Smooth muscle cell (in vitro differentiated cells): ENCODE measurements around the gene TUBA1A. TPM values are rescaled to one million over a fixed set of nuclear protein-coding genes. Genes with fewer than 3 reads are reported as not detected.
"Not testable (repeated sequence)": the region's sequence is repeated elsewhere in the genome, so short reads cannot be mapped to it uniquely, and the experiment has no call there.

Source experiments
- DNase-seq: peaks from one replicate; lab custom pipeline; 2025; ENCODE audit not compliant: unreplicated experiment; lab: John Stamatoyannopoulos, UW
- H2AFZ ChIP-seq: fragments of 200-600 bp; sonication (generic); 2 replicates; pipeline ENCODE4 v1.6.0; 2016; ENCODE audit warnings: antibody characterized with exemption, low read depth, mild to moderate bottlenecking
- H3F3A ChIP-seq: fragments of 200-600 bp; sonication (generic); 2 replicates; pipeline ENCODE4 v1.6.0; 2017; ENCODE audit warnings: antibody characterized with exemption, low read depth
- H3K27ac ChIP-seq: fragments of 200-600 bp; sonication (generic); 2 replicates; pipeline ENCODE4 v1.5.1; 2016; ENCODE audit warnings: low read depth, mild to moderate bottlenecking
- H3K27me3 ChIP-seq: fragments of 200-600 bp; sonication (generic); 2 replicates; pipeline ENCODE4 v1.6.1; 2016; ENCODE audit warnings: low read depth, mild to moderate bottlenecking
- H3K36me3 ChIP-seq: fragments of 200-600 bp; sonication (generic); 2 replicates; pipeline ENCODE4 v1.5.1; 2016; ENCODE audit warnings: low read depth
- H3K4me1 ChIP-seq: fragments of 200-600 bp; sonication (generic); 2 replicates; pipeline ENCODE4 v1.5.1; 2016; ENCODE audit warnings: low read depth
- H3K4me2 ChIP-seq: fragments of 200-600 bp; sonication (generic); 2 replicates; pipeline ENCODE4 v1.6.0; 2016; ENCODE audit warnings: mild to moderate bottlenecking
- H3K4me3 ChIP-seq: fragments of 200-600 bp; sonication (generic); 2 replicates; pipeline ENCODE4 v1.5.1; 2016; ENCODE audit warnings: mild to moderate bottlenecking
- H3K79me2 ChIP-seq: fragments of 200-600 bp; sonication (generic); 2 replicates; pipeline ENCODE4 v1.6.0; 2016; ENCODE audit warnings: low read depth, mild to moderate bottlenecking
- H3K9ac ChIP-seq: fragments of 200-600 bp; sonication (generic); 2 replicates; pipeline ENCODE4 v1.6.0; 2016; ENCODE audit warnings: low read depth
- H3K9me3 ChIP-seq: fragments of 200-600 bp; sonication (generic); replicated peaks from 2 replicates; pipeline ENCODE4 v1.5.1; 2016; ENCODE audit warnings: low read depth
- H4K20me1 ChIP-seq: fragments of 200-600 bp; sonication (generic); 2 replicates; pipeline ENCODE4 v1.6.0; 2016; ENCODE audit warnings: low read depth
- WGBS: methylation state at CpG from one replicate; pipeline ENCODE4 v1.1.7; 2016; ENCODE audit warnings: low lambda C conversion rate; 5-methylcytosine and 5-hydroxymethylcytosine counted together
- polyA plus RNA-seq: library from polyadenylated mRNA; unstranded; fragments of >200 nt; fragmentation: Nextera tagmentation; extraction: Ambion mirVana; gene quantifications from 2 replicates; pipeline ENCODE4 v1.2.1, GENCODE V29; 2016
- small RNA-seq: library from RNA; depleted of rRNA; stranded (forward); fragments of <200 nt; gene quantifications from one replicate; pipeline ENCODE3, GENCODE V24; 2014
- total RNA-seq: library from RNA; depleted of rRNA; stranded (reverse); fragments of >200 nt; gene quantifications from 2 replicates; pipeline ENCODE4 v1.2.3, GENCODE V29; 2014
- TF ChIP-seq, protein P1 (sequence below): fragments of 200-600 bp; sonication (generic); IDR thresholded peaks from 2 replicates; pipeline ENCODE4 v1.5.1; 2017; ENCODE audit warnings: borderline replicate concordance, mild to moderate bottlenecking, antibody characterized with exemption; ENCODE audit not compliant: insufficient read depth, poor library complexity, severe bottlenecking

The TUBA1A gene
- total and polyA plus RNA-seq, 2 experiments from 2014 or later, result 1,161 to 1,375 TPM

DNA sequence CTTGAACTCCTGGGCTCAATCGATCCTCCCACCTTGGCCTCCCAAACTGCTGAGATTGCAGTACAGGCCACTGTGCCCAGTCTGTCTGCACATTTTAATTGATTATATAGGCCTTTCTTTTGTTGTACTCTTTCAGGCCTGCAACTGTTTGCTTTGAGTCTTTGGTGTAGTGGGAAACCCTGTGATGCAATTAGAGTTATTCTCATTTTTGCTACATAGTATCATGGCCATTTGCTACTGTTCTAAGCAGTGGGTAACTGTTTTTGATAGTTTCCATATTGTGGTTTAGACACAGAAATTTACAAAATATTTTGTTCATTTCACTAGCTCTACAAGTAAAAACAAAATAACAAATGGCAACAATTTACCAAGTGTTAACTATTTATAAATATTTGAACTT is 51.4 kb downstream of the TUBA1A start:
- WGBS, result 96% methylated on average over 1 of the region's 1 CpG

DNA sequence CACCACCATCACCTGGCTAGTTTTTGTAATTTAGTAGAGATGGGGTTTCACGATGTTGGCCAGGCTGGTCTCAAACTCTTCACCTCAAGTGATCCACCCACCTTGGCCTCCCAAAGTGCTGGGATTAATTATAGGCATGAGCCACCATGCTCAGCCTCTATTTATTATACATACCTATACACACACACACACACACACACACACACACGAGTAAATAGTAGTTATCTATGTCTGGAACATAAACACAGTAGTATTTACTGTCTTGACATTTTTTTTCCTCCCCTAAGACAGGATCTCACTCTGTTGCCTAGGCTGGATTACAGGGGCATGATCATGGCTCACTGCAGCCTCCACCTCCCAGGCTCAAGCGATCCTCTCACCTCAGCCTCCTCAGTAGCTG is 51.9 kb downstream of the TUBA1A start:
- DNase-seq, H3K4me2 ChIP-seq: not testable (repeated sequence)

More for the DNA sequence above, 51.4 kb downstream of the TUBA1A start:
- no peak overlapping the region for H3K4me3 ChIP-seq
- H3K9ac ChIP-seq, result no peak overlapping the region
- no peaks in the 10 kb centered on the region for H3K27me3 ChIP-seq
- H2AFZ ChIP-seq, result no peak overlapping the region
- no peaks in the 10 kb centered on the region for H3F3A ChIP-seq
- no peak overlapping the region for H3K27ac ChIP-seq
- peaks cover 8% of the 10 kb centered on the region for H3K79me2 ChIP-seq
- no peak for DNase-seq
- no peaks in the 10 kb centered on the region for H3K36me3 ChIP-seq
- peaks cover 4% of the 10 kb centered on the region for H3K4me1 ChIP-seq
- H3K9me3 ChIP-seq, result no peaks in the 10 kb centered on the region
- no peak overlapping the region for H3K4me2 ChIP-seq
- no peaks in the 10 kb centered on the region for H4K20me1 ChIP-seq
- TF ChIP-seq, protein P1, sequence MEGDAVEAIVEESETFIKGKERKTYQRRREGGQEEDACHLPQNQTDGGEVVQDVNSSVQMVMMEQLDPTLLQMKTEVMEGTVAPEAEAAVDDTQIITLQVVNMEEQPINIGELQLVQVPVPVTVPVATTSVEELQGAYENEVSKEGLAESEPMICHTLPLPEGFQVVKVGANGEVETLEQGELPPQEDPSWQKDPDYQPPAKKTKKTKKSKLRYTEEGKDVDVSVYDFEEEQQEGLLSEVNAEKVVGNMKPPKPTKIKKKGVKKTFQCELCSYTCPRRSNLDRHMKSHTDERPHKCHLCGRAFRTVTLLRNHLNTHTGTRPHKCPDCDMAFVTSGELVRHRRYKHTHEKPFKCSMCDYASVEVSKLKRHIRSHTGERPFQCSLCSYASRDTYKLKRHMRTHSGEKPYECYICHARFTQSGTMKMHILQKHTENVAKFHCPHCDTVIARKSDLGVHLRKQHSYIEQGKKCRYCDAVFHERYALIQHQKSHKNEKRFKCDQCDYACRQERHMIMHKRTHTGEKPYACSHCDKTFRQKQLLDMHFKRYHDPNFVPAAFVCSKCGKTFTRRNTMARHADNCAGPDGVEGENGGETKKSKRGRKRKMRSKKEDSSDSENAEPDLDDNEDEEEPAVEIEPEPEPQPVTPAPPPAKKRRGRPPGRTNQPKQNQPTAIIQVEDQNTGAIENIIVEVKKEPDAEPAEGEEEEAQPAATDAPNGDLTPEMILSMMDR, result no peak

More for the DNA sequence above, 51.9 kb downstream of the TUBA1A start:
- not testable (repeated sequence) for H3K79me2 ChIP-seq, H2AFZ ChIP-seq, H3K4me3 ChIP-seq, H3K4me1 ChIP-seq, H3F3A ChIP-seq, H3K27ac ChIP-seq, H3K27me3 ChIP-seq, H3K9me3 ChIP-seq, H3K9ac ChIP-seq, H3K36me3 ChIP-seq, H4K20me1 ChIP-seq
- WGBS, result 93% methylated on average over 3 of the region's 3 CpGs

Small RNA genes lying within 50 kb of the gene (small RNA-seq; reads per million reads assigned to genes)
- gene RF00017, result not detected

Other genes with a start within 250 kb of the TUBA1A start
- gene ARF3, start 231.6 kb downstream of the TUBA1A start, total RNA-seq, result 57.0 and 59.9 TPM in 2 replicates
- 53.3 and 67.7 TPM in 2 replicates for gene ARF3, start 231.6 kb downstream of the TUBA1A start, polyA plus RNA-seq
- 0.13 and 0.49 TPM in 2 replicates for gene WNT10B, start 217.3 kb downstream of the TUBA1A start, total RNA-seq
- gene WNT10B, start 217.3 kb downstream of the TUBA1A start, polyA plus RNA-seq, result 0.14 and 1.2 TPM in 2 replicates
- gene WNT1, start 210.8 kb downstream of the TUBA1A start, total RNA-seq, result not detected in 2 replicates
- not detected in 2 replicates for gene WNT1, start 210.8 kb downstream of the TUBA1A start, polyA plus RNA-seq
- gene DDN, start 189.7 kb downstream of the TUBA1A start, total RNA-seq, result 0.13 and 1.8 TPM in 2 replicates
- 0.03 and 1.2 TPM in 2 replicates for gene DDN, start 189.7 kb downstream of the TUBA1A start, polyA plus RNA-seq
- 61.5 and 62.6 TPM in 2 replicates for gene PRKAG1, start 170.3 kb downstream of the TUBA1A start, total RNA-seq
- 39.4 and 42.5 TPM in 2 replicates for gene PRKAG1, start 170.3 kb downstream of the TUBA1A start, polyA plus RNA-seq
- 22.8 and 25.9 TPM in 2 replicates for gene KMT2D, start 128.3 kb downstream of the TUBA1A start, total RNA-seq
- 24.6 and 37.2 TPM in 2 replicates for gene KMT2D, start 128.3 kb downstream of the TUBA1A start, polyA plus RNA-seq
- gene RHEBL1, start 119.1 kb downstream of the TUBA1A start, total RNA-seq, result 0.76 and 1.3 TPM in 2 replicates
- 2.1 TPM in 2 replicates for gene RHEBL1, start 119.1 kb downstream of the TUBA1A start, polyA plus RNA-seq
- 0.04 TPM in 1 of 2 replicates, not detected in the other for gene DHH, start 94.3 kb downstream of the TUBA1A start, total RNA-seq
- not detected in 2 replicates for gene DHH, start 94.3 kb downstream of the TUBA1A start, polyA plus RNA-seq
- 32.4 and 57.3 TPM in 2 replicates for gene LMBR1L, start 78.2 kb downstream of the TUBA1A start, total RNA-seq
- gene LMBR1L, start 78.2 kb downstream of the TUBA1A start, polyA plus RNA-seq, result 49.5 and 61.8 TPM in 2 replicates
- gene TUBA1B, start 57.7 kb downstream of the TUBA1A start, total RNA-seq, result 1,427 and 1,487 TPM in 2 replicates
- 1,057 and 1,405 TPM in 2 replicates for gene TUBA1B, start 57.7 kb downstream of the TUBA1A start, polyA plus RNA-seq
- 538 and 586 TPM in 2 replicates for gene TUBA1C, start 76.0 kb upstream of the TUBA1A start, total RNA-seq
- 280 and 284 TPM in 2 replicates for gene TUBA1C, start 76.0 kb upstream of the TUBA1A start, polyA plus RNA-seq
- gene PRPH, start 106.1 kb upstream of the TUBA1A start, total RNA-seq, result not detected in 2 replicates
- gene PRPH, start 106.1 kb upstream of the TUBA1A start, polyA plus RNA-seq, result 0.43 TPM in 1 of 2 replicates, not detected in the other
- gene TROAP, start 134.2 kb upstream of the TUBA1A start, total RNA-seq, result 2.6 and 3.7 TPM in 2 replicates
- gene TROAP, start 134.2 kb upstream of the TUBA1A start, polyA plus RNA-seq, result 8.5 and 10.2 TPM in 2 replicates
- gene C1QL4, start 148.1 kb upstream of the TUBA1A start, total RNA-seq, result not detected in 2 replicates
- gene C1QL4, start 148.1 kb upstream of the TUBA1A start, polyA plus RNA-seq, result 0.09 TPM in 1 of 2 replicates, not detected in the other
- 0.09 and 1.1 TPM in 2 replicates for gene DNAJC22, start 157.8 kb upstream of the TUBA1A start, total RNA-seq
- 1.8 and 2.4 TPM in 2 replicates for gene DNAJC22, start 157.8 kb upstream of the TUBA1A start, polyA plus RNA-seq
- 32.0 and 35.6 TPM in 2 replicates for gene SPATS2, start 178.4 kb upstream of the TUBA1A start, total RNA-seq
- 33.6 and 39.0 TPM in 2 replicates for gene SPATS2, start 178.4 kb upstream of the TUBA1A start, polyA plus RNA-seq